HG03175 (cell line): ENCODE measurements around the gene TLE4.
A peak's percentile ranks its signal among the peaks of the same experiment; 100 is the strongest.
"Not testable (repeated sequence)": the region's sequence is repeated elsewhere in the genome, so short reads cannot be mapped to it uniquely, and the experiment has no call there.

Experiments used
- ATAC-seq: cut with Tn5 transposase; IDR thresholded peaks from one replicate; pipeline ENCODE4 v1.9.1; 2021; ENCODE audit warnings: mild to moderate bottlenecking, moderate library complexity; ENCODE audit not compliant: unreplicated experiment

Gene TLE4

GRCh38 chr9:79709743-79710674 lies 138.2 kb downstream of the TLE4 start:
- ATAC-seq = no peak

GRCh38 chr9:79711874-79712273 lies 140.1 kb downstream of the TLE4 start:
- no peak for ATAC-seq

- no peak for ATAC-seq
These were observed 147.3 kb downstream of the TLE4 start for GRCh38 chr9:79719021-79719420.

- no peak for ATAC-seq
These were observed 148.2 kb downstream of the TLE4 start for GRCh38 chr9:79719989-79720388.

- peak; percentile 89 for ATAC-seq
These were observed 159.6 kb downstream of the TLE4 start for GRCh38 chr9:79731171-79731890.

- ATAC-seq = no peak
These were observed 163.4 kb downstream of the TLE4 start for GRCh38 chr9:79735023-79735779.

GRCh38 chr9:79736051-79736450 lies 164.3 kb downstream of the TLE4 start:
- ATAC-seq = no peak

GRCh38 chr9:79741381-79741780 lies 169.6 kb downstream of the TLE4 start:
- no peak for ATAC-seq

GRCh38 chr9:79742110-79742721 lies 170.5 kb downstream of the TLE4 start:
- no peak for ATAC-seq

- no peak for ATAC-seq
These were observed 172.8 kb downstream of the TLE4 start for GRCh38 chr9:79744521-79744920.

- no peak for ATAC-seq
These were observed 174.1 kb downstream of the TLE4 start for GRCh38 chr9:79745752-79746336.

- ATAC-seq = not testable (repeated sequence)
These were observed 180.2 kb downstream of the TLE4 start for GRCh38 chr9:79751895-79752466.

GRCh38 chr9:79756414-79756813 lies 184.6 kb downstream of the TLE4 start:
- no peak for ATAC-seq

GRCh38 chr9:79757074-79757473 lies 185.3 kb downstream of the TLE4 start:
- no peak for ATAC-seq

GRCh38 chr9:79757881-79758669 lies 186.3 kb downstream of the TLE4 start:
- no peak for ATAC-seq

GRCh38 chr9:79759460-79759859 lies 187.7 kb downstream of the TLE4 start:
- no peak for ATAC-seq

GRCh38 chr9:79762070-79762469 lies 190.3 kb downstream of the TLE4 start:
- no peak for ATAC-seq

- ATAC-seq = no peak
These were observed 192.0 kb downstream of the TLE4 start for GRCh38 chr9:79763671-79764285.

GRCh38 chr9:79764374-79764773 lies 192.6 kb downstream of the TLE4 start:
- no peak for ATAC-seq
